NCI-H524 treated with DMSO at 0.1 percent for 48 hours (cell line): Measurements from ENCODE around the gene RDM1.

Experiments
- DNase-seq: peaks from one replicate; lab custom pipeline; 2025; lab: John Stamatoyannopoulos, UW

RDM1 gene

GRCh38 chr17:35870906-35871819 is 59.4 kb downstream of the RDM1 start:
- no peak for DNase-seq

- DNase-seq = no peak
Measured at GRCh38 chr17:35868737-35869136, 61.8 kb downstream of the RDM1 start, which contains the start of gene HEATR9. TSS of gene HEATR9 (minus strand) at chr17:35868891. CDS start at chr17:35868742, 149 bp downstream.
